ENCODE data around the gene PRMT9. TPM values are rescaled to one million over a fixed set of nuclear protein-coding genes. Genes with fewer than 3 reads are reported as not detected.

PRMT9 gene
- total RNA-seq, 1 experiment from 2014 or later, result 3.9 TPM

DNA sequence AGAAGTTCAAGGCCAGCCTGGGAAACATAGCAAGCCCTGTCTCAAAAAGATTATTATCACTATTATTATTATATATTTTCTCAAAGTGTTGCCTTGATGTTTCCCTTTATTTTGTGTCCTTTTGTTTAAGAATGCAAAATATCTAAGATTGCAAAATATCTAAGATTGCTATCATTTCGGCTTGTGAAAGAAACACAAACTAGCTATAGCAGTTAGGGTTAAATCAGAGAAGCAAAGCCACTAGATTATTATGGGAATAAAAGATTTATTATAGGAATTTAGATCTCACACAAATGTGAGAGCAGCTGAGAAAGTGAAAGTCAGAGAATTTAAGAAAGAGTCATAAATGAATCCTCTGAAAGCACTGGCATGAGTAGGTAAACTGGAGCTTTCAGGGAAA, 84.8 kb downstream of the PRMT9 start:
- H3K27me3 ChIP-seq, result no peaks in the 10 kb centered on the region
- no peak for DNase-seq
- H3K9me3 ChIP-seq, result no peaks in the 10 kb centered on the region
- no peak overlapping the region for H3K4me3 ChIP-seq
- no peaks in the 10 kb centered on the region for H3K36me3 ChIP-seq

DNA sequence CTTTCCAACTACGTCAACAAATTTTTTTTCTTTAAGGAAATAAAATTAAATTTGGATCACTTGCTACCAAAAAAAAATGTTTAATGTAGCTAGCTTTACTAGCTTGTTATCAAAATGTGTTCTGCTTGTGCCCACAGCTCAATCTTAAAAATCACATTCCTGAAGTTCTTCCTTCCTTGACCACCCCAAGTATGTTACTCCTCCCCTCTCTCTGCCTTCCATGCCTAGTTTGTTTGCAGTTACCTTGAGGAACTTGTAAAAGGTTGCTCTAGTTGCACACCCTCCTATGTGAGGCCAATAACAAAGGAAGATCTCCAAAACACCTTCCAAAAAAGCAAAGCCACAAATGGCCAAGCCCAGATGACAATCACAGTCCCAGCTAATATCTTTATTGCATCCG, 86.4 kb downstream of the PRMT9 start:
- no peak overlapping the region for H3K4me3 ChIP-seq
- no peak for DNase-seq
- H3K9me3 ChIP-seq, result no peaks in the 10 kb centered on the region
- no peaks in the 10 kb centered on the region for H3K27me3 ChIP-seq
- H3K36me3 ChIP-seq, result no peaks in the 10 kb centered on the region

DNA sequence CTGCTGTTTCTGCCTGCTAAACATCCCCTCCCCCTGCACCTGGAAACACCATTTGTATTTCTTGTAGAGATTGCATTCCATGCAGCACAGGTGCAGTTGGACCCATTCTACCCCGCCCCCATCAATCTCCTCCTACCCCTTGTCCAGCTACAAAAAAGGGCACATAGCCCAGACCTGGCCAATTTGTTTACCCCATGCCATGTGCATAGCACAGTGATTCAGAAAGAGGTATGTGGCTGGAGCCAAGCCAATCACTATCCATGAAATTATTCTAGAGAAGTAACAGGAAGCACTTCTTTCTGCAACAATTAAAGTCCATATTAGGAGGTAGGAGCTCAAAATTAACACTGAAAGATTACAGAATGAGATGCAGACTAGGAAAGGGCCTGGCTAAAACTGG, 87.0 kb downstream of the PRMT9 start:
- Histone ChIP-seq H3K9me3 (no peaks in the 10 kb centered on the region), H3K36me3 (no peaks in the 10 kb centered on the region), H3K4me3 (no peak overlapping the region), H3K27me3 (no peaks in the 10 kb centered on the region)
- peak; percentile 80 for DNase-seq

DNA sequence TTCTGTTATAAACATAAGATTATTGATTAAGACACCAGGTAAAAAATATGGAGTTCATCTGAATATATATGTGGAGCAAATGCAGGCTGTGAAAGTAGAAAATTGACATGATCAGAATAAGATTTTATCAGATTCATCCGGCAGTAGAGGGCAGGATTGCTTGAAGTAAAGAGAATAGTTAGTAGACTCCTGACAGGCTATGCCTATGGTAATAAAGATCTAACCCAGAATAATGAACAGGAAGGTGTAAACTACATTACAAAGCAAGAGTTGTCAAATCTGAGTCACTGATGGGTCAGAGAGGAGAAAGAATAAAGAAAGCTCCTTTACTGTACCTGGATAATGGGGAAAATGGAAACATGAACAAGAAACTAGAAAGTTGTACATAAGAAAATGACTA, 87.6 kb downstream of the PRMT9 start:
- Histone ChIP-seq H3K36me3 (no peaks in the 10 kb centered on the region), H3K9me3 (no peaks in the 10 kb centered on the region), H3K4me3 (no peak overlapping the region), H3K27me3 (no peaks in the 10 kb centered on the region)
- DNase-seq, result no peak

DNA sequence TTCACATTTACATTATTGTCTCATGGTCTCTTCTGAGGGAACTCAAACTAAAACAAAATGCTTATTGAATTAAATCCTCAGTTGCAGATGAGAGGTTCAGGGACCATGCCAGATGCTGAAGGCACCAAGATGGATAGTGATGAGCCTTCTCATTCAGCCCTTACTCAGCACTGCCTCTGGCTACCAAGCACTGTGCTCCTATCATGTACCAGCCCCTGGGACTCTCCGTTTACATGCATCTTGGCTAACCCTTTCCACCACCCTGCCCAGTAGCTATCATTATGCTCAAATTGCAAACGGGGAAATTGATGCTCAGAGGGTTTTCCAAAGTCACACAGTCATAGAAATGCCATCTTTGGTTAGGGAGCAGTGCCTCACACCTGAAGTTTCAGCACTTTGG, 89.4 kb downstream of the PRMT9 start:
- no peak overlapping the region for H3K4me3 ChIP-seq
- no peak for DNase-seq
- H3K27me3 ChIP-seq, result no peaks in the 10 kb centered on the region
- H3K36me3 ChIP-seq, result no peaks in the 10 kb centered on the region
- no peaks in the 10 kb centered on the region for H3K9me3 ChIP-seq

DNA sequence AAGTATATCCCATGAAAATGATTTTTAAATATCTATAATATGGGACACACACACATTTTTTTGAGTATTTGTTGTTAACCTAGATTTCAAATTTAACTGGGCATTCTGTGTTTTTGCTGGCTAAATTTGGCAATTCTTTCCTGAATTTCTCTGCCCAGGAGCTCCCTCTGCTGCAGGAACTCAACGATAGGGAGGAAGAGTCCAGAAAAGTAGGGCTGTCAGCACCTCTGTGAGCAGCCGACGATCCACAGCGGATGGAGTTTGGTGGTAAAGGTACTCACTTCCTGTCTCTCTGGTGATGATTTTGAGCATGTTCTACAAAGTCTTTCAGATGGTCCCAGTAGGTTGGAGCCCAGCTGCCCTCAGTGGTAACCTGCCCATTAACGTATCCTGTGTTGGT, 89.9 kb downstream of the PRMT9 start:
- H3K4me3 ChIP-seq, result no peak overlapping the region
- no peaks in the 10 kb centered on the region for H3K36me3 ChIP-seq
- no peak for DNase-seq
- H3K9me3 ChIP-seq, result no peaks in the 10 kb centered on the region
- H3K27me3 ChIP-seq, result no peaks in the 10 kb centered on the region

DNA sequence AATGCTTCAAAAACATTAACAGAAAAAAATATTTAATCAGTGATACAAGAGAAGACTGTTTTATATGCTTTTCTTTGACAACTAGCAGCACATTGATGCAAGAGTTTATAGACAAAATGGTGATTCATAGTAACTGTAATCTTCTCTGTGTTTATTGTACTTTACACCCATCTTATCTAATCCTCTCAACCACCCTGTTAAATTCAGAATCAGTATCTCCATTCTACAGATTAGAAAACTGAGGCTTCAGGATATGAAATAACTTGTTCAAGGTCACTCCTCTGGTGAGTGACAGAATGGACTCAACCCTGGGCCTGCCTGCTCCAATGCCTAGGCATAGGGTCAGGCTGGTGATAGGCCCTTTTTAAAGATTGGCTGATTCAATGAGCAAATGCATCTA, 92.9 kb downstream of the PRMT9 start:
- no peak overlapping the region for H3K4me3 ChIP-seq
- no peaks in the 10 kb centered on the region for H3K9me3 ChIP-seq
- no peak for DNase-seq
- no peaks in the 10 kb centered on the region for H3K27me3 ChIP-seq
- H3K36me3 ChIP-seq, result no peaks in the 10 kb centered on the region

DNA sequence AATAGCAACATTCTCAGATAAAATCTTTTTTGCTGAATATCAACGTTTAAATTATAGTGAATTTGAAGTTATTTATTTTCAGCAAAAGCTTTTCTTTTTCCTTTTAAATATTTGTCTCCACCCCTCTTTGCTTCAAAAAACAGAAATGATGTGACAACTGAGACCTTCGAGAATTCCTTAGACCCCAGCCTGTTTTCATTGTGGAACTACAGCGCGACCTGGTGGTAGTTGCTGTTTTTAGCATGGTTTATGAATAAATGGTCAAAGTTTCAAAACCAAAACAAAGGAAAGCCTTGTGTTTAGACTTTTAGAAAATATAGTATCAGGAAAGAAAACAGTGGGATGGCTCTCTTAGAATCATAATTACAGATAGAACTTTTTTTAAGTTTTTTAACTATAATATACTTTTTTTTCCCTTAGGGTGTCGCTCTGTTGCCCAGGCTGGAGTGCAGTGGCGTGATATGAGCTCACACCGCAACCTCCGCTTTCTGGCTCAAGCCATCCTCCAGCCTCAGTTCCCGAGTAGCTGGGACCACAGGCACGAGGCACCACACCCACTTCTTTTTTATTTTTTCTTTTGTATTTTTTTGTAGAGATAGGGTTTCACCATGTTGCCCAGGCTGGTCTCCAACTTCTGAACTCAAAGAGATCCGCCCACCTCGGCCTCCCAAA, 93.6 kb downstream of the PRMT9 start:
- Histone ChIP-seq H3K27me3 (no peaks in the 10 kb centered on the region), H3K36me3 (no peaks in the 10 kb centered on the region), H3K9me3 (no peaks in the 10 kb centered on the region), H3K4me3 (peak overlapping the region; percentile 26)
- DNase-seq, result peak; percentile 19

DNA sequence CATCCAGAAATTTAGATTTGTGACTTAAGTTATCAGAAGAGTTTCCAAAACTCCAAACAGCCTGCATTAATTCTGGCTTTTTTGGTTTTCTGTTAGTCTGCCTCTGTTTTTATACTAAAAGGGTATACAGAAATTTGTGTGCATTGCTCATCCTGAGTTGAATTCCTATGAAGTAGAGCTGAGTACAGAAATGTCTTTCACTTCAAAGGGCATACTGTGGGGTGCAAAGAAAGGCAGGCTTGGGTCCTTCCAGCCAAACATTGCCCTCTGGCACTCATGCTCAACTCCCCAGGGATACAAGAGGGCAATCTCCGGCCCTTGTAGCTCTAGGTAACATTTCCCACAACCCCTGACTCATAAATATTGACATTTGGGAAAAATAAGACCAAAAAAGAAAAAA, 94.4 kb downstream of the PRMT9 start:
- Histone ChIP-seq H3K36me3 (no peaks in the 10 kb centered on the region), H3K9me3 (no peaks in the 10 kb centered on the region), H3K4me3 (no peak overlapping the region), H3K27me3 (no peaks in the 10 kb centered on the region)
- DNase-seq, result no peak

Other genes with a start within 250 kb of the PRMT9 start
- 0.16 TPM in 1 of 2 replicates, not detected in the other for gene EDNRA, start 203.1 kb downstream of the PRMT9 start, total RNA-seq (2014; rRNA removed; shearing (Covaris generic); ENCODE audit: low replicate concordance)
- gene TMEM184C, start 66.8 kb downstream of the PRMT9 start, total RNA-seq (2014; rRNA removed; shearing (Covaris generic); ENCODE audit: low replicate concordance), result 12.6 and 25.9 TPM in 2 replicates
- 7.7 and 15.2 TPM in 2 replicates for gene ARHGAP10, start 47.9 kb upstream of the PRMT9 start, total RNA-seq (2014; rRNA removed; shearing (Covaris generic); ENCODE audit: low replicate concordance)

Measured in MG63 (cell line).